Fibroblast of the aortic adventitia (primary cell): ENCODE results near the gene ECT2. TPM values are rescaled to one million over a fixed set of nuclear protein-coding genes. Genes with fewer than 3 reads are reported as not detected.
A peak's percentile ranks its signal among the peaks of the same experiment; 100 is the strongest.

Experiments used
- DNase-seq: peaks from one replicate; pipeline ENCODE4 v3.0.0-alpha.2; 2010; ENCODE audit warnings: low read depth
- H3K4me3 ChIP-seq: 2 replicates; pipeline ENCODE4 v1.5.1; 2011; ENCODE audit warnings: low read depth, mild to moderate bottlenecking, control low read depth, low read length, moderate library complexity
- total RNA-seq: library from RNA; depleted of rRNA; stranded (reverse); fragments of >200 nt; gene quantifications from 2 replicates; pipeline ENCODE4 v1.2.3, GENCODE V29; 2012; ENCODE audit warnings: low replicate concordance
- TF ChIP-seq, protein P1 (sequence below): IDR thresholded peaks from 2 replicates; pipeline ENCODE4 v1.5.1; 2011; ENCODE audit warnings: mild to moderate bottlenecking, low read length, control low read depth, inconsistent platforms; ENCODE audit not compliant: insufficient read depth

ECT2 gene
- total RNA-seq, 1 donor, result 70.8 TPM

DNA sequence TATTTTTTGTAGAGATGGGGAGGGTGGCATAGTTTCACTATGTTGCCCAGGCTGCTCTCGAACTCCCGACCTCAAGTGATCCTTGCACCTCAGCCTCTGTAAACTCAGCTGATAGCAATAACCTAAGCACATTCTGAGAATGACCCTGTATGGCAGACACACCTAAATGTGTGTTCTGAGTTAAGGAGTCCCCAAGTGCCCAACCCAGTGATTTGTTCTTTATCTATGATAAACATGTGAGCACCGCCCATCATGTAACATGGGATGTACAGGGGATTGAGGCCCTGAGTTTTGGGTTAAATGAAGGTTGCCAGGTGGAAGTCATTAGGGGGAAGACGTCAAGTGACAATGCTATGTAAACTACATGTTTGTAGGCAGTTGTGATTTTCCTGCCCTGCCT lies 45.4 kb upstream of the ECT2 start:
- TF ChIP-seq, protein P1, sequence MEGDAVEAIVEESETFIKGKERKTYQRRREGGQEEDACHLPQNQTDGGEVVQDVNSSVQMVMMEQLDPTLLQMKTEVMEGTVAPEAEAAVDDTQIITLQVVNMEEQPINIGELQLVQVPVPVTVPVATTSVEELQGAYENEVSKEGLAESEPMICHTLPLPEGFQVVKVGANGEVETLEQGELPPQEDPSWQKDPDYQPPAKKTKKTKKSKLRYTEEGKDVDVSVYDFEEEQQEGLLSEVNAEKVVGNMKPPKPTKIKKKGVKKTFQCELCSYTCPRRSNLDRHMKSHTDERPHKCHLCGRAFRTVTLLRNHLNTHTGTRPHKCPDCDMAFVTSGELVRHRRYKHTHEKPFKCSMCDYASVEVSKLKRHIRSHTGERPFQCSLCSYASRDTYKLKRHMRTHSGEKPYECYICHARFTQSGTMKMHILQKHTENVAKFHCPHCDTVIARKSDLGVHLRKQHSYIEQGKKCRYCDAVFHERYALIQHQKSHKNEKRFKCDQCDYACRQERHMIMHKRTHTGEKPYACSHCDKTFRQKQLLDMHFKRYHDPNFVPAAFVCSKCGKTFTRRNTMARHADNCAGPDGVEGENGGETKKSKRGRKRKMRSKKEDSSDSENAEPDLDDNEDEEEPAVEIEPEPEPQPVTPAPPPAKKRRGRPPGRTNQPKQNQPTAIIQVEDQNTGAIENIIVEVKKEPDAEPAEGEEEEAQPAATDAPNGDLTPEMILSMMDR, result no peak
- no peak for DNase-seq
- no peak overlapping the region for H3K4me3 ChIP-seq

DNA sequence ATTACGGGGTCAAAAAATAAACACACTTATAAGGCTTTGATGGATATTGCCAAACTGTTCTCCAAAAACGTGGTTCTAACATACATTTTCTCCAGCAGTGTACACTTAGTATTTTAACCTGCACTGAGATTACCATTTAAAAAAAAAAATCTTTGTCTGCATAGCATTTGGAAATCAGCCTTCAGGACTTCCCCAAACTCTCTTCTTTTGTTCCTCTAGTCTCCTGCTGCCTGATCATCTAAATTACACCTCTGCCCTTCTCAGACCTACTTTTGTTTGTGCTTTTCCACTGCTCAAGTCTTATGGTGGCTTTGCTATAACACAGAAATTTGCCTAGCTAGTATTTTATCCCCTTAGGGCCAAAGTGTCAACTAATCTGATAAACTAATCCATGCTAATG lies 43.5 kb upstream of the ECT2 start:
- H3K4me3 ChIP-seq, result no peak overlapping the region
- TF ChIP-seq, protein P1, result no peak
- DNase-seq, result no peak

DNA sequence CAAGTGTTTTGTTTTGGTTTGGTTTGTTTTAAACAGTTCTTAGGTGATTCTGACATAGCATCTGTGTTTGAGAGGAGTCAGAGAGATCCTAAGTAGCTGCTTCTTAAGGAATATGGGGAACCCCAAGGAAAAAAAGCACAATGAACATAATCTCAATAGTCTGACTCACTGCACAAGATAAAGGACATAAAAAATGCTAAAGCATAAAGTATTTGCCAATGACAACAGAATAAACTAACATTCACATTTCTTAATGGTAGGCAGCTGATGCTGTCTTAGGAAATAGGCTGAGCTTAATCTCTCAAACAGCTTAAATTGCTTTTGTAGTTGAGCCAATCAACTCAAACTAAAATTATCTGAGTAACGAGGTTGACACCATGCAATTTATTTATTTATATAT lies 42.6 kb upstream of the ECT2 start:
- TF ChIP-seq, protein P1, result no peak
- peak; percentile 92 for DNase-seq

DNA sequence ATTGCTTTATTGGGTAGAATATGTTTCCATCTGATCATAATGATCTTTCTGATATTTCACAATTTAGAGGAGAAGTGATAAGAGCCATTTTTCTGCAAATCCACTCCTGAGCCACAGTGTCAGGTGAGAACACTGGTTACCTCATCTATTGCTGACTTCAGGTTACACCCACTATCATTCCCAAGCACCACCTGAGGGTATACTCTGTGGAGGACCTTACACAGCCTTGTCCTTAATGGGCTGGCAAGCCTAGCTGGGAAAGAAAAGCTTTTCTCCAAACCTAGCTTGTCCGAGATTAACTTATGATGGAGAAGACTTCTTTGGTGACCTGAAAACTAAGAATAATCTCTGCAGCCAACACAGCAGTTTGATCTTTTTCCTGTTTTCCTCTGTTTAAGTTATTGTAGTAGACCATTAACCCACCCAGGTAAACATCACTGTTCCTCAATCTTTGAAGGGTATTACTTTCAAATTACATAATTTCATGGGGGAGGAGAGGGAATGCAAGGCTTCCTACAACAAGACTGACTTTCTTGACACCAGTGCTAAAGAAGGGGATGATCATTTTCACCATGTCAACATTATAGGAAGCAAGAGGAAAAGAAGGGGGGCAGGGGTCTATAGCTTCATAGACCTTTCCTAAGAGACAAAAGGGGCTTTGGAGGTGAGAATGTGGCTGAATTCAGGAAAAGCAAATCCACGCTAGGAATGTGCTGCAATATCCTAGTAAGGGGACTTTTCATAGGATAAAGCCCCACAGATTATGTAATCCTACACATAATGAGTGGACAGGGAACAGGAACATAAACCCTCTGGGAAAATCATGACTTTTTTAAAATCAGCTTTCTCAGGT lies 41.4 kb upstream of the ECT2 start:
- H3K4me3 ChIP-seq, result peak overlapping the region; percentile 98
- TF ChIP-seq, protein P1, result no peak
- DNase-seq, result no peak

More for the DNA sequence above, 42.6 kb upstream of the ECT2 start:
- H3K4me3 ChIP-seq, result no peak overlapping the region

DNA sequence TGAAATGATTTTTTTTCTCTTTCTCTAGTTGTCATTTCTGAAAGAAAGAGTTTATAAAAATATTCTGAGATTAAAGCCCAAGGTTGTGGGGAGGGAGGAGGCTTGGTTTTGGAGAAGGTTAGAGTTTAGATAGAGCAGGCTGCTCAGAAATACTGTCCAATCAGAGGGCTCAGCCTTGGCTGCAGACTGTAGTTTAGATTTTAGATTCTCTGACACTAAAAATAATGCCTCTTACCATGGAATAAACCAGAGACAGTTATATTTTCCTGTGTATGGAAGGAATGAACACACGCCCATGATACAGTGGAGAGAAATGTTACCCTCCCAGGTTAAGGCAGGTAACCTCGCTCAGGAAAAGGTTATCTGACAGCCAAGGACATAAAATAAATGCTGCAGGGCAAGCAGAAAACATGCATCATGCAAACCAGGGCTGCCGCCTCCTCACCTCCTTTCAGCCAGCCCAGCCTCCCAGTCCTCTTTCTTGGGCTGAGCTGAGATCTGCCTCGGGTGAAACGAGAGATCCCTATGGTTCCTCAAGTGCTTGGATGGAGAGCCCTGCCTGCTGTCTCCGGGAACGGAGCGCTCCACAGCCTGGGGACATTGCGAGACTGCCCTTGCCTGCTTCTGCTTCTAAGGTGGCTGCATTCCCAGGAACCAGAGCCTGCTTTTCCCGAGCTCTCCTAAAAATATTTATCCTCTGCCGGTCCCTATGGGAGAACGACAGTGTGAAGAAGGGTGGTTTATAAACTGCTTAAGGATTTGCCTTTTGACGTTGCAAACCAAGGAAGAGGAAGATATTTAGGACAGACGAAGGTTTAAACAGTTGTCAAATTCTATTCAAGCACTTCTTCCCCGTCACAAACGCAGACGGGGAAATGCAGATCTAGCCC lies 40.5 kb upstream of the ECT2 start:
- DNase-seq, result peak; percentile 57
- TF ChIP-seq, protein P1, result no peak
- peak overlapping the region; percentile 98 for H3K4me3 ChIP-seq

DNA sequence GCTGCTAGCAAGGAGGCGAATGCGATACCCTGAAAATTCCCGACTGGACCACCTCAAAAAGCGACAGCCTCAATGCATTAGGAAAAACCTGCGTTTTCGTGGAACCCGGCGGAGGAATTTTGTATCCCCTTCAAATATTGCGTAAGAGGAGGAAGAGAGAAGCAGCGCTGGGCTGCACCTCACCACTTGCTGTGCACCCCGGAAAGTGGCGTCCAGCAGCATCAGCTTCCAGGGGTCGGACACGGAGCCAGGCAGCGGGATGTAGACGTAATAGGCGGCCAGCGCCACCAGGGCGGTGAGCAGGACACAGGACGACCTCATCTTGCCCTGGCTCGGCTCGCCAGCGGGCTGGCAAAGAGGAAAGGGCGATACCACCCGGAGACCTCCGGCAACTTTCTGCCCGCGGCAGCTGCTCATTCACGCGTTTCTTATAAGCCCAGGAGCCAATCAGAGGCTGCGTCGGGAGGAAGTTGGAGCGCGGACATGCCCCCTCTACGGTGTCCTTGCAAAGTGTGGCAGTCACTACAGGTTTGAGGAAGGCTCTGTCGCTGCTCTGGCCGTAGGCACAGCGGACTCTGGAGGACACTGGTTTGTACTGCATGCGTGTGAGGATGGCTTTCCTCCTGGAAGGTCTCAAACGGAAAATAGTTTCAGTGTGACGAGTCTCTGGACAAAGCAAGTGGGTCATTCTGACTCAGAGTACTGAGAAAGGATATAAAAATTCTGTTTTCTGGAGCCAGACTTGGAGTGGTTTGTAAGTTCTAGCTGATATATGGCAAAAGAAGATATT lies 39.7 kb upstream of the ECT2 start, which contains the start of gene NCEH1:
TSS of gene NCEH1 (minus strand) at position 404 of the 790 bp plus-strand sequence. CDS start at position 321, 83 bp downstream.
- peak; percentile 98 for DNase-seq
- TF ChIP-seq, protein P1, result peak; percentile 78
- H3K4me3 ChIP-seq, result peak within 1 kb of the TSS; percentile 98
